GM23248 (cell line): ENCODE results near the gene ZBTB20.

ENCODE experiments used
- EZH2 ChIP-seq: fragments of 200-600 bp; sonication (generic); IDR thresholded peaks from 2 replicates; pipeline ENCODE4 v1.6.1; 2018; ENCODE audit warnings: antibody characterized with exemption, mild to moderate bottlenecking; ENCODE audit not compliant: insufficient read depth, poor library complexity, severe bottlenecking
- EZH2phosphoT487 ChIP-seq: fragments of 200-600 bp; sonication (generic); IDR thresholded peaks from 2 replicates; pipeline ENCODE4 v1.6.1; 2018; ENCODE audit warnings: antibody characterized with exemption, moderate library complexity, mild to moderate bottlenecking, low read depth; ENCODE audit not compliant: insufficient read depth

GRCh38 chr3:114333180-114333922 lies 813.7 kb downstream of the ZBTB20 start:
- no peak for TF ChIP-seq EZH2
- no peak for TF ChIP-seq EZH2phosphoT487
